MCF 10A (cell line): ENCODE data around the gene ZNF761. TPM values are rescaled to one million over a fixed set of nuclear protein-coding genes. Genes with fewer than 3 reads are reported as not detected.
"Not testable (repeated sequence)": the region's sequence is repeated elsewhere in the genome, so short reads cannot be mapped to it uniquely, and the experiment has no call there.

Experiments used
- BruUV-seq: library from RNA; stranded (reverse); fragments of 400-500 nt; replicated peaks from 2 replicates; lab custom pipeline; 2021; lab: Mats Ljungman, UMichigan
- CTCF ChIA-PET: fragments of 300-600 bp; sonication (Branson Sonifier 250); formaldehyde crosslinking; extraction: SDS; loops from one replicate; lab custom pipeline; 2021; ENCODE audit warnings: antibody characterized with exemption, inconsistent platforms; lab: Yijun Ruan, JAX
- POLR2A ChIA-PET: fragments of 300-600, 350-650 bp; sonication (Branson Sonifier 250); formaldehyde crosslinking; extraction: SDS; loops from one replicate; lab custom pipeline; 2020; ENCODE audit warnings: antibody characterized with exemption, inconsistent platforms; lab: Yijun Ruan, JAX
- DNase-seq: peaks from one replicate; pipeline ENCODE4 v3.0.0-alpha.2; 2018; ENCODE audit not compliant: unreplicated experiment
- H3K27ac Mint-ChIP-seq: one replicate; pipeline ENCODE4 v1.8.0; 2022; ENCODE audit warnings: mild to moderate bottlenecking, low read depth, mixed read lengths; ENCODE audit not compliant: unreplicated experiment
- H3K27me3 Mint-ChIP-seq: one replicate; pipeline ENCODE4 v1.8.0; 2022; ENCODE audit warnings: mixed read lengths; ENCODE audit not compliant: insufficient read depth, unreplicated experiment
- H3K36me3 Mint-ChIP-seq: one replicate; pipeline ENCODE4 v1.8.0; 2022; ENCODE audit warnings: mild to moderate bottlenecking, moderate library complexity, mixed read lengths; ENCODE audit not compliant: insufficient read depth, unreplicated experiment
- H3K4me1 Mint-ChIP-seq: one replicate; pipeline ENCODE4 v1.8.0; 2022; ENCODE audit warnings: mixed read lengths; ENCODE audit not compliant: insufficient read depth, unreplicated experiment
- H3K4me3 Mint-ChIP-seq: one replicate; pipeline ENCODE4 v1.8.0; 2022; ENCODE audit warnings: mild to moderate bottlenecking, moderate library complexity, mixed read lengths; ENCODE audit not compliant: unreplicated experiment
- H3K9me3 Mint-ChIP-seq: one replicate; pipeline ENCODE4 v1.8.0; 2022; ENCODE audit warnings: mixed read lengths; ENCODE audit not compliant: unreplicated experiment
- CTCF ChIP-seq: fragments of 200-600 bp; IDR thresholded peaks from one replicate; pipeline ENCODE4 v1.8.0; 2022; ENCODE audit warnings: antibody characterized with exemption, mild to moderate bottlenecking; ENCODE audit not compliant: unreplicated experiment
- intact Hi-C: fragments of 100-400 bp; cut with micrococcal nuclease; formaldehyde crosslinking; loops from 2 replicates; pipeline ENCODE4 v1.14.1; 2022
- total RNA-seq: library from RNA; stranded (reverse); gene quantifications from 2 replicates; pipeline ENCODE4 v1.2.3, GENCODE V29; 2022

Gene ZNF761
- total RNA-seq, 1 experiment from 2014 or later = 9.1 TPM

DNA sequence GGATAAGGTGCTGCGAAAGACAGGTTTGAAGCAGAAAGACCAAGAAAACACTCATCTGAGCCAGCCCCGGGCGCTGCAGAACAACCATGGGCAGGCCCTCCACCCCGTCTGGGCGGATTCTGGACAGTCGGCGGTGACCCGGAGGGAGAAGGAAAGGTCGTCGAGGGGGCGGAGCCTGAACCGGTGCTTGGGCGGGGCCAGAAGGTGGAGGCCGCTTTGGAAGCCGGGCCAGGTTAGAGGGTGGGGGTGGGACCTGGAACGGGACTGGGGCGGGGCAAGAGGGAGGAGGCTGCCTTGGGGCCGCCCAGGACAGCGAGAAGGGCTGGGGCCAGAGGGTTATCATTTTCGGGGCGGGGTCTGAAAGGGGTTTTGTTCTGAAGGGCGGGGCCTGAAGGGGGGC, 41.8 kb upstream of the ZNF761 start:
- Mint-ChIP-seq H3K27me3 (no peaks in the 10 kb centered on the region), H3K36me3 (peaks cover 11% of the 10 kb centered on the region), H3K4me1 (no peaks in the 10 kb centered on the region), H3K27ac (no peak overlapping the region), H3K4me3 (no peak overlapping the region), H3K9me3 (peaks cover 17% of the 10 kb centered on the region)
- intact Hi-C loops = no loop called here
- TF ChIP-seq CTCF = no peak
- DNase-seq = no peak
- CTCF ChIA-PET = no interaction called here
- BruUV-seq = no TSS peak
- POLR2A ChIA-PET = no interaction called here

- H3K4me3 Mint-ChIP-seq = peak overlapping the region; percentile 79
- H3K4me1 Mint-ChIP-seq = peaks cover 9% of the 10 kb centered on the region
- CTCF ChIA-PET = interaction anchor here (0.6 kb wide), 2 partner anchors 58 to 1299 kb away, joined by 4 read pairs; partner anchors contain the start of gene ZNF841
- no peaks in the 10 kb centered on the region for H3K27me3 Mint-ChIP-seq
- peaks cover 6% of the 10 kb centered on the region for H3K9me3 Mint-ChIP-seq
- peaks cover 21% of the 10 kb centered on the region for H3K36me3 Mint-ChIP-seq
- no peak for DNase-seq
- peak overlapping the region; percentile 79 for H3K27ac Mint-ChIP-seq
- no peak for TF ChIP-seq CTCF
- intact Hi-C loops = loop anchor here (2.0 kb wide), 1 partner anchor 30 kb away; the partner anchor contains the start of gene ZNF525
- BruUV-seq = no TSS peak
- POLR2A ChIA-PET = interaction anchor here (0.5 to 2.0 kb wide), 7 partner anchors 14 to 293 kb away, joined by 3 to 12 read pairs (median 4); partner anchors contain the start of genes ZNF761 and ZNF845
Measured at GRCh38 chr19:53394522-53394973, 37.2 kb upstream of the ZNF761 start.

DNA sequence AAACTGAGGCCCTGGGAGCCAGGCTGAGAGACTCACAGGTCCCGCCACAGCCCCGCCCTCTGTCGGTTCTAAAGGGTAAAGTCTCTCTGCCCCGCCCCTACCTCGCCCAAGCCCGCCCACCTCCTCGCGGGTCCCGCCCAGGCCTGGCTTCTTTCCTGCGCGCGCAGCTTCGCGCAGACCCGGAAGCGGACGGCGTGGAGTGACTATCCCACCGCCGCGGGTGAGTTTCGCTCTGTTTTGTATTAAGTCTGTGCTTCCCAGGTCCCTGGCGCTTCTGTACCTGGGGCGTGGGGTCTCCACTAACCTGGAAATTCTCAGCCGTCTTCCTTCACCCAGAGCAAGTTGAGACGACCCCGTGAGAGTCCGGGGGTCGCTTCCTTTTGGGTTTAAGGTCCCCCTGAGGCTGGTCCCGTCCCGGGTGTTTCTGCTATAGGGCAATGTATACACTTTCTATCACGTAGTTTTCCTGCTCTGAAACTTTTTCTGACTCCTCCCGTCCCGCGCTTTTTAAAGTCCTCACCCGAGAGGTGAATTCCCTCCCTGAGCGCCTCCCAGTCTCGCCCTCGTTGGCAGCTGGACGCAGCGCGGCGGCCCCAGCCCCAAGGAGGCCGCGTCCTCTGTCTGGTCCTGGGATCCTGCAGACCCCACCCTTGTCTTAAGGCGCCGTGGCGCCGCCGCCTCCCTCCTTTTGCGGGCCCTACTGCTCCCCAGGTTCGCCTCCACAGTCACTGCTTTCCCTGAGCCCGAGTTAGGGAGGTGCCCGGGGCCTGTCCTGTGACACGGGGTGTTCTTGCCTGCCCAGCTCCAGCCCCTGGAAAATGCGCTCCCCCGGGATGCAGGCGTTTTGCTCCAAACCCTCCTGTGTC, 36.6 kb upstream of the ZNF761 start, which contains the start of gene ZNF765:
ZNF765 (plus strand) TSS at position 176 of the 866 bp plus-strand sequence. CDS start 2,867 bp downstream, outside the sequence.
- H3K9me3 Mint-ChIP-seq = peaks cover 5% of the 10 kb centered on the region
- H3K4me3 Mint-ChIP-seq = peak within 1 kb of the TSS; percentile 79
- TSS peak; percentile 66 for BruUV-seq
- no peaks in the 10 kb centered on the region for H3K27me3 Mint-ChIP-seq
- peak; percentile 49 for TF ChIP-seq CTCF
- peak; percentile 94 for DNase-seq
- intact Hi-C loops = loop anchor here (2.0 kb wide), 1 partner anchor 30 kb away; the partner anchor contains the start of gene ZNF525
- peaks cover 25% of the 10 kb centered on the region for H3K36me3 Mint-ChIP-seq
- peak within 1 kb of the TSS; percentile 79 for H3K27ac Mint-ChIP-seq
- H3K4me1 Mint-ChIP-seq = peaks cover 9% of the 10 kb centered on the region
- ChIA-PET CTCF (interaction anchor here (0.5 to 0.6 kb wide), 3 partner anchors 29 to 156 kb away, joined by 3 to 4 read pairs (median 3); no protein-coding TSS in a partner anchor), POLR2A (interaction anchor here (0.5 to 2.0 kb wide), 12 partner anchors 13 to 526 kb away, joined by 3 to 12 read pairs (median 4); partner anchors contain the start of genes ZNF761 and ZNF845)

DNA sequence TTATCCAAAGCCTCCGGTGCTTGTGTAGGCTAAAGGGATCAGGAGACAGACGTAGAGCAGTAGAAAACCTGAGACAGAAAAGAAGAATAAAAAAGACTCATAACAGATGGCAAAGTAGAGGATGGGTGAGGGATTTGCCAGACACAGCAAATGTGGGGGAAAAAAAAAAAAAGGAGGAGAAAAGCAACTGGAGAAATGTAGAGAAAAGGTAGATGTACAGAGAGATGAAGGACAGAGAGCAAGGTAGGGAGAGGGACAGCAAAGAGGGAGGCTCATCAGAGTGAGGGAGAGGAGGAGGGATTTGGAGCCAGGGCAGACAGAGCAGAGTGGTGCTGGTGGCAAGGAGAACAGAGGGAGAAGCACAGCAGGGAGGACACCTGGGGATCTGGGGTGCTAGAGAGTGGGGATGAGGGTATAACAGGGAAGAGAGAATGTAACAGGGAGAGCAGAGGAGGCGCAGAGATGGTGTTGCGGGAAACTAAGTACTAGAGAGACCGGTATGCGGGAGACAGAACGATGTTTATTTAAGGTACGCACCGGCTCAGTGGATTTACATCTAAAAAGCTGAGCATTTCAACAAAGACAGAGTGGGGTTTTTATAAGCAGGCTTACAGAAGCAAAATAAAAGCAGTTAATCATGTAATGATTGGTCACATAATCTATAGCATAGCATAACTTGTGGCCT, 35.8 kb upstream of the ZNF761 start:
- H3K27ac Mint-ChIP-seq = peak overlapping the region; percentile 79
- H3K4me1 Mint-ChIP-seq, DNase-seq, H3K9me3 Mint-ChIP-seq, H3K27me3 Mint-ChIP-seq, BruUV-seq: not testable (repeated sequence)
- H3K4me3 Mint-ChIP-seq = peak overlapping the region; percentile 79
- ChIA-PET POLR2A (interaction anchor here (0.6 to 2.0 kb wide), 11 partner anchors 12 to 527 kb away, joined by 3 to 12 read pairs (median 4); partner anchors contain the start of genes ZNF761 and ZNF845), CTCF (interaction anchor here (0.5 to 0.6 kb wide), 2 partner anchors 28 to 29 kb away, joined by 3 read pairs; no protein-coding TSS in a partner anchor)
- intact Hi-C loops = loop anchor here (2.0 kb wide), 1 partner anchor 31 kb away; the partner anchor contains the start of gene ZNF525
- H3K36me3 Mint-ChIP-seq = peaks cover 30% of the 10 kb centered on the region
